Measurements from ENCODE around the gene SETDB1. TPM values are rescaled to one million over a fixed set of nuclear protein-coding genes. Genes with fewer than 3 reads are reported as not detected.

SETDB1 gene
- total RNA-seq, 1 donor from 2014 or later, result 79.5 TPM

- DNase-seq (ENCODE audit: low spot score), result no peak
- Histone ChIP-seq H3K4me3 (no peak overlapping the region), H3K4me1 (peaks cover 15% of the 10 kb centered on the region), H3K4me2 (peak overlapping the region; percentile 3), H3K9ac (no peak overlapping the region), H3F3A (ENCODE audit: low read depth) (peaks cover 25% of the 10 kb centered on the region), H3K9me3 (ENCODE audit: low read depth) (no peaks in the 10 kb centered on the region), H3K36me3 (no peaks in the 10 kb centered on the region), H3K79me2 (ENCODE audit: low read depth) (no peaks in the 10 kb centered on the region), H3K27me3 (no peaks in the 10 kb centered on the region), H4K20me1 (ENCODE audit: low read depth) (no peaks in the 10 kb centered on the region), H2AFZ (replicated peaks) (no peak overlapping the region), H3K27ac (no peak overlapping the region)
- H3K4me1 Mint-ChIP-seq, result peaks cover 41% of the 10 kb centered on the region
- no peak overlapping the region for H3K27ac Mint-ChIP-seq
- H3K4me3 Mint-ChIP-seq, result no peak overlapping the region
- H3K9me3 Mint-ChIP-seq, result no peaks in the 10 kb centered on the region
- H3K27me3 Mint-ChIP-seq (ENCODE audit: insufficient read depth, low read depth), result peaks cover 5% of the 10 kb centered on the region
- TF ChIP-seq EZH2phosphoT487 (IDR thresholded peaks at IDR 0.05) (no peak), EZH2 (IDR thresholded peaks at IDR 0.05) (no peak)
- TF ChIP-seq, protein P1, sequence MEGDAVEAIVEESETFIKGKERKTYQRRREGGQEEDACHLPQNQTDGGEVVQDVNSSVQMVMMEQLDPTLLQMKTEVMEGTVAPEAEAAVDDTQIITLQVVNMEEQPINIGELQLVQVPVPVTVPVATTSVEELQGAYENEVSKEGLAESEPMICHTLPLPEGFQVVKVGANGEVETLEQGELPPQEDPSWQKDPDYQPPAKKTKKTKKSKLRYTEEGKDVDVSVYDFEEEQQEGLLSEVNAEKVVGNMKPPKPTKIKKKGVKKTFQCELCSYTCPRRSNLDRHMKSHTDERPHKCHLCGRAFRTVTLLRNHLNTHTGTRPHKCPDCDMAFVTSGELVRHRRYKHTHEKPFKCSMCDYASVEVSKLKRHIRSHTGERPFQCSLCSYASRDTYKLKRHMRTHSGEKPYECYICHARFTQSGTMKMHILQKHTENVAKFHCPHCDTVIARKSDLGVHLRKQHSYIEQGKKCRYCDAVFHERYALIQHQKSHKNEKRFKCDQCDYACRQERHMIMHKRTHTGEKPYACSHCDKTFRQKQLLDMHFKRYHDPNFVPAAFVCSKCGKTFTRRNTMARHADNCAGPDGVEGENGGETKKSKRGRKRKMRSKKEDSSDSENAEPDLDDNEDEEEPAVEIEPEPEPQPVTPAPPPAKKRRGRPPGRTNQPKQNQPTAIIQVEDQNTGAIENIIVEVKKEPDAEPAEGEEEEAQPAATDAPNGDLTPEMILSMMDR (IDR thresholded peaks at IDR 0.05), result no peak
- H3K36me3 Mint-ChIP-seq, result peaks cover 16% of the 10 kb centered on the region
These were observed 77.0 kb downstream of the SETDB1 start for GRCh38 chr1:151003180-151003579.

GRCh38 chr1:151005729-151006319, 79.7 kb downstream of the SETDB1 start:
- H3K9me3 ChIP-seq (ENCODE audit: low read depth), result no peaks in the 10 kb centered on the region
- H3K36me3 ChIP-seq, result no peaks in the 10 kb centered on the region
- H2AFZ ChIP-seq (replicated peaks), result peak overlapping the region; percentile 93
- peak overlapping the region; percentile 35 for H3K9ac ChIP-seq
- no peak for DNase-seq (ENCODE audit: low spot score)
- TF ChIP-seq, protein P1 (IDR thresholded peaks at IDR 0.05), result no peak
- TF ChIP-seq EZH2 (IDR thresholded peaks at IDR 0.05), result no peak
- TF ChIP-seq EZH2phosphoT487 (IDR thresholded peaks at IDR 0.05), result no peak
- H4K20me1 ChIP-seq (ENCODE audit: low read depth), result no peaks in the 10 kb centered on the region
- no peaks in the 10 kb centered on the region for H3K27me3 ChIP-seq
- H3K79me2 ChIP-seq (ENCODE audit: low read depth), result peaks cover 11% of the 10 kb centered on the region
- peaks cover 21% of the 10 kb centered on the region for H3K4me1 ChIP-seq
- no peaks in the 10 kb centered on the region for H3K9me3 Mint-ChIP-seq
- H3K4me2 ChIP-seq, result peak overlapping the region; percentile 92
- peak overlapping the region; percentile 100 for H3K27ac Mint-ChIP-seq
- peak overlapping the region; percentile 49 for H3K4me3 ChIP-seq
- peaks cover 25% of the 10 kb centered on the region for H3F3A ChIP-seq (ENCODE audit: low read depth)
- H3K27ac ChIP-seq, result no peak overlapping the region
- peaks cover 12% of the 10 kb centered on the region for H3K36me3 Mint-ChIP-seq
- peaks cover 52% of the 10 kb centered on the region for H3K4me1 Mint-ChIP-seq
- H3K4me3 Mint-ChIP-seq, result peak overlapping the region; percentile 97
- peaks cover 5% of the 10 kb centered on the region for H3K27me3 Mint-ChIP-seq (ENCODE audit: insufficient read depth, low read depth)

GRCh38 chr1:151006327-151007052, 80.3 kb downstream of the SETDB1 start, which contains the start of gene MINDY1:
Gene MINDY1, minus strand, starts transcription at chr1:151006902. Its CDS starts 4,285 bp downstream, at chr1:151002617.
- no peak for TF ChIP-seq EZH2phosphoT487 (IDR thresholded peaks at IDR 0.05)
- TF ChIP-seq, protein P1 (IDR thresholded peaks at IDR 0.05), result peak; percentile 52
- peak within 1 kb of the TSS; percentile 97 for H3K4me3 Mint-ChIP-seq

More at GRCh38 chr1:151006327-151007052, 80.3 kb downstream of the SETDB1 start, which contains the start of gene MINDY1:
- Histone ChIP-seq H3K9me3 (ENCODE audit: low read depth) (no peaks in the 10 kb centered on the region), H3K27ac (peak within 1 kb of the TSS; percentile 59), H3K9ac (peak within 1 kb of the TSS; percentile 35), H3K36me3 (no peaks in the 10 kb centered on the region), H3K4me1 (peaks cover 21% of the 10 kb centered on the region), H3K27me3 (no peaks in the 10 kb centered on the region), H3K4me2 (peak within 1 kb of the TSS; percentile 92), H4K20me1 (ENCODE audit: low read depth) (no peaks in the 10 kb centered on the region), H3K4me3 (peak within 1 kb of the TSS; percentile 76), H3K79me2 (ENCODE audit: low read depth) (peaks cover 11% of the 10 kb centered on the region), H2AFZ (replicated peaks) (peak within 1 kb of the TSS; percentile 93), H3F3A (ENCODE audit: low read depth) (peaks cover 25% of the 10 kb centered on the region)
- Mint-ChIP-seq H3K27me3 (ENCODE audit: insufficient read depth, low read depth) (peaks cover 5% of the 10 kb centered on the region), H3K36me3 (peaks cover 9% of the 10 kb centered on the region), H3K4me1 (peaks cover 52% of the 10 kb centered on the region), H3K27ac (peak within 1 kb of the TSS; percentile 100), H3K9me3 (no peaks in the 10 kb centered on the region)
- DNase-seq (ENCODE audit: low spot score), result peak; percentile 90

Measured in neural progenitor cell (in vitro differentiated cells).